ENCODE data around the gene TAF8.
A peak's percentile ranks its signal among the peaks of the same experiment; 100 is the strongest.

TAF8 gene

DNA sequence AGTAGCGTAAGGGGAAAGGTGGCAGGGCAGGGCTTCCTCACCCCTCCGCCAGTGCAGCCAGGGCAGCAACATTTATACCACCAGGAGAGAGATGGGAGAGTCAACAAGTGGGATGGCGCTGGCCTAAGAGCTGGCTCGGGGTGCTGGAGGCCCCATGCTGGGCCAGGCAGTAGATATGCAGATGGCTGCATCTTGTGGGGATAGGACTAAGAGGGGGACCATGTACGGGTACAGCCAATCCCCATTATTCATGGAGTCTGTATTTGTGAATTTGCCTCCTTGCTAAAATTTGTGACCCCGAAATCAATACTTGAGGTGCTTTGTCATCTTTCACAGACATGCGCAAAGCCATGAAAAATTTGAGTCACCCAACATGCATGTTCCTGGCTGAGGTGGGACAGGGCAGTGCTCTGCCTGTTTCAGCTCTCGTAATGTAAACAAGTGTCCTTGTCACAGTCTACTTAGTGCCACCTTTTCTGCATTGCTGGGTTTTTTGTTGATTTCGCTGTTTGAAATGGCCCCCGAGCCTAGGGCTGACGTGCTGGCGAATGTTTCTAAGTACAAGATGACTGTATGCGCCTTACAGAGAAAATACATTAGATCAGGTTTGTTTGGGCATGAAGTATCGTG lies 27.5 kb upstream of the TAF8 start:
- peak; percentile 30 for DNase-seq (ENCODE audit: low read depth)
- 0 out of 2 replicates have a peak overlapping the region, but pooled peaks have one; percentile 1 for H3K4me3 ChIP-seq (ENCODE audit: low read depth, low read length)
- no peak for TF ChIP-seq CTCF (IDR thresholded peaks at IDR 0.05; ENCODE audit: insufficient read depth, low read depth, low read length, missing control alignments)

- TF ChIP-seq CTCF (IDR thresholded peaks at IDR 0.05; ENCODE audit: insufficient read depth, low read depth, low read length, missing control alignments): no peak
- no peak overlapping the region for H3K4me3 ChIP-seq (ENCODE audit: low read depth, low read length)
- DNase-seq (ENCODE audit: low read depth): peak; percentile 85
These were observed 25.1 kb upstream of the TAF8 start for GRCh38 chr6:42025066-42025844.

GRCh38 chr6:42025845-42026243 lies 24.5 kb upstream of the TAF8 start:
- H3K4me3 ChIP-seq (ENCODE audit: low read depth, low read length): no peak overlapping the region
- no peak for DNase-seq (ENCODE audit: low read depth)
- no peak for TF ChIP-seq CTCF (IDR thresholded peaks at IDR 0.05; ENCODE audit: insufficient read depth, low read depth, low read length, missing control alignments)

GRCh38 chr6:42026540-42026939 lies 23.8 kb upstream of the TAF8 start:
- H3K4me3 ChIP-seq (ENCODE audit: low read depth, low read length): no peak overlapping the region
- TF ChIP-seq CTCF (IDR thresholded peaks at IDR 0.05; ENCODE audit: insufficient read depth, low read depth, low read length, missing control alignments): no peak
- DNase-seq (ENCODE audit: low read depth): no peak

DNA sequence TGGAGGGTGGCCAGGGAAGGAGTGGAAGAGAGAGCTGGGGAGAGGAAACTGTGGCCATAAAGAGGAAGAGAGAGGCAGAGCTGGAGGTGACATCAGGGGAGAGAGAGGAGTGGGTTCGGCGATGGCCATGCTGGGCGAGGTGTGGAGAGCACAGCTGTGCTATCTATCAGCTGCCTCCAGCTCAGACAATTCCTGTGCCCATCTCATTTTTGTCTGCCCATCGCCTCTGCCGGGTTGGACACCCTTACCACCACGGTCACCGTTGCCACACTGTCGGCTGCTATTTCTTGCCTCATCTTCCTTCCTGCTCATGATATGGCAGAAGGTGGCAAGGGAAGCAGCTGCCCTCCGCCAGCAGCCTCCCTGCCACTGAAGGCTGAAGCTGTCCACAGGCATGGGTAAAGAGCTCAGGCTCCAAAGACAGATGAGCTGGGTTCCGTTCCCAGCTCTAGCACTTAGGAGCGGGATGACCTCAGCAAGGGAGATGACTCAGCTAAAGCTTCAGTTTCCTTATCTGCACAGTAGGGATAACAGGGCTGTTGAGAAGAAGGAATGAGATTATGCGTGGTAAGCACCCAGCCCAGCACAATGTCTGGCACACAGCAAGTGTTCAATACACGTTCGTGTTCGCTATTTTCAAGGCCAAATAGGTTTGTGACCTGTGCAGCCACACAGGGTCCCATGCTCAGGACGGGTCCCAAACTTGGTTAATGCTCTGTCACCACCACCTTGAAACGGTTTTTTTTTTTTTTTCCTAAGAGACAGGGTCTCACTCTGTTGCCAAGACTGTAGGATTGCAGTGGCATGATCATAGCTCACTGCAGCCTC lies 21.9 kb upstream of the TAF8 start:
- TF ChIP-seq CTCF (IDR thresholded peaks at IDR 0.05; ENCODE audit: insufficient read depth, low read depth, low read length, missing control alignments): no peak
- no peak for DNase-seq (ENCODE audit: low read depth)
- H3K4me3 ChIP-seq (ENCODE audit: low read depth, low read length): no peak overlapping the region

DNA sequence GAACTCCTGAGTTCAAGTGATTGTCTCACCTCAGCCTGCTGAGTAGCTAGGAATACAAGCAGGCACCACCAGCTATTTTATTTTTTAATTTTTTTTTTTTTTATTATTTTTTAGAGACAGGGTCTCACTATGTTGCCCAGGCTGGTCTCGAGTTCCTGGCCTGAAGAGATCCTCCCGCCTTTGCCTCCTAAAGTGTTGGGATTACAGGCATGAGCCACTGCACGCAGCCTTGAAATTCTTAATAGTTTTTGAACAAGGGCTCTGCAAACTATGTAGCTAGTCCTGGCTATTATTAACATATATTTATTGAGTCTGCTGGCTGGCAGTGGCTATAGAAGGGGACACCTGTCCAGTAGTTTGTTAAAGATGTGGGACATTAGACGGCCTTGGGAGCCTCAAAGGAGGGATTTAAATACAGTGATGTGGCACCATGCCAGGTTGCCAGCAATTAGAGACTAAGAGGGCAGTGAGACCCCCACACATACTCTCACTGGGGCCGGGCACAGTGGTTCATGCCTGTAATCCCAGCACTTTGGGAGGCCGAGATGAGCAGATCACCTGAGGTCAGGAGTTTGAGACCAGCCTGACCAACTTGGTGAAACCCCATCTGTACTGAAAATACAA lies 21.1 kb upstream of the TAF8 start:
- no peak for TF ChIP-seq CTCF (IDR thresholded peaks at IDR 0.05; ENCODE audit: insufficient read depth, low read depth, low read length, missing control alignments)
- H3K4me3 ChIP-seq (ENCODE audit: low read depth, low read length): no peak overlapping the region
- DNase-seq (ENCODE audit: low read depth): no peak
